CD4-positive, alpha-beta T cell treated with Interferon alpha-2 for 1 hour (primary cell): ENCODE measurements around the gene APBA2.

ENCODE experiments used
- DNase-seq, 2 donors: peaks; one replicate each; pipeline ENCODE4 v3.0.0-alpha.2; 2020 to 2022

APBA2 gene

GRCh38 chr15:28961391-28961790 is 75.6 kb downstream of the APBA2 start:
- no peak for DNase-seq

GRCh38 chr15:28962851-28963710 is 77.3 kb downstream of the APBA2 start:
- no peak for DNase-seq

- no peak for DNase-seq
These were observed 77.9 kb downstream of the APBA2 start for GRCh38 chr15:28963711-28964081.

GRCh38 chr15:28964098-28964497 is 78.3 kb downstream of the APBA2 start:
- DNase-seq: no peak

- no peak for DNase-seq
These were observed 81.3 kb downstream of the APBA2 start for GRCh38 chr15:28967066-28967465.

- no peak for DNase-seq
These were observed 82.2 kb downstream of the APBA2 start for GRCh38 chr15:28967990-28968389.

GRCh38 chr15:28969511-28970085 is 83.8 kb downstream of the APBA2 start:
- no peak for DNase-seq

- DNase-seq: peak; percentile 26 to 34
These were observed 88.4 kb downstream of the APBA2 start for GRCh38 chr15:28974142-28974541.

GRCh38 chr15:28975766-28976179 is 90.0 kb downstream of the APBA2 start:
- DNase-seq: peak; percentile 62 to 77

- DNase-seq: no peak
These were observed 91.7 kb downstream of the APBA2 start for GRCh38 chr15:28977377-28978010.

- no peak for DNase-seq
These were observed 92.2 kb downstream of the APBA2 start for GRCh38 chr15:28978011-28978378.

GRCh38 chr15:28978661-28979060 is 92.9 kb downstream of the APBA2 start:
- DNase-seq: no peak

GRCh38 chr15:28979208-28979841 is 93.6 kb downstream of the APBA2 start:
- no peak for DNase-seq

GRCh38 chr15:28980709-28981350 is 95.1 kb downstream of the APBA2 start:
- no peak for DNase-seq

- no peak for DNase-seq
These were observed 95.6 kb downstream of the APBA2 start for GRCh38 chr15:28981351-28981720.

GRCh38 chr15:28981921-28982320 is 96.1 kb downstream of the APBA2 start:
- DNase-seq: no peak

GRCh38 chr15:28982886-28983285 is 97.1 kb downstream of the APBA2 start:
- no peak for DNase-seq

GRCh38 chr15:28983432-28984311 is 97.9 kb downstream of the APBA2 start:
- no peak for DNase-seq

- peak in 1 of 2 donors; percentile 21 for DNase-seq
These were observed 98.9 kb downstream of the APBA2 start for GRCh38 chr15:28984421-28985315.

GRCh38 chr15:28985316-28985645 is 99.5 kb downstream of the APBA2 start:
- no peak for DNase-seq

GRCh38 chr15:28985691-28986090 is 99.9 kb downstream of the APBA2 start:
- DNase-seq: no peak
